Measurements from ENCODE around the gene WDR5. TPM values are rescaled to one million over a fixed set of nuclear protein-coding genes. Genes with fewer than 3 reads are reported as not detected.
A peak's percentile ranks its signal among the peaks of the same experiment; 100 is the strongest.

WDR5 gene
- total and polyA plus RNA-seq, 4 donors: 15.7 to 27.3 (median 21.6) TPM

- Histone ChIP-seq H3K4me1 (ENCODE audit: control insufficient read depth in 5 of 5, insufficient read depth in 5 of 5, low read length in 5 of 5) (peaks cover 0 to 22% (median 9%) of the 10 kb centered on the region in 5 donors), H3K27me3 (ENCODE audit: control insufficient read depth in 3 of 3, insufficient read depth in 3 of 3, low read length in 2 of 3) (no peaks in the 10 kb centered on the region), H3K27ac (ENCODE audit: low read depth in 1 of 2, low read length in 1 of 2) (no peak overlapping the region), H3K9ac (ENCODE audit: insufficient read depth in 1 of 2, low read length in 2 of 2) (no peak overlapping the region), H3K4me3 (no peak overlapping the region), H3K36me3 (ENCODE audit: control insufficient read depth in 4 of 4, insufficient read depth in 4 of 4, low read length in 4 of 4) (no peaks in the 10 kb centered on the region), H3K9me3 (ENCODE audit: control insufficient read depth in 4 of 4, insufficient read depth in 3 of 4, low read length in 3 of 4) (no peaks in the 10 kb centered on the region)
- 30 to 36% methylated on average over 16 to 17 of the region's 17 CpGs for WGBS, 2 donors
- ATAC-seq (ENCODE audit: insufficient read depth, low FRiP score): no peak
- peak in 1 of 3 donors; percentile 18 for DNase-seq
- no peak for TF ChIP-seq CTCF (IDR thresholded peaks at IDR 0.05; ENCODE audit: control extremely low read depth, extremely low read depth)
Measured at GRCh38 chr9:134170532-134171315, 34.8 kb downstream of the WDR5 start.

GRCh38 chr9:134171316-134172197 lies 35.7 kb downstream of the WDR5 start:
- peaks cover 0 to 4% (median 3%) of the 10 kb centered on the region in 3 donors for H3K27me3 ChIP-seq (ENCODE audit: control insufficient read depth in 3 of 3, insufficient read depth in 3 of 3, low read length in 2 of 3)
- ATAC-seq (ENCODE audit: insufficient read depth, low FRiP score) (no peak), DNase-seq (peak; percentile 27 to 63 (median 35))
- TF ChIP-seq CTCF (IDR thresholded peaks at IDR 0.05; ENCODE audit: control extremely low read depth, extremely low read depth): no peak
- H3K4me3 ChIP-seq: no peak overlapping the region
- H3K9ac ChIP-seq (ENCODE audit: insufficient read depth in 1 of 2, low read length in 2 of 2): no peak overlapping the region
- WGBS, 2 donors: 38 to 54% methylated on average over 23 of the region's 23 CpGs
- peak overlapping the region in 1 of 2 donors; percentile 73 for H3K27ac ChIP-seq (ENCODE audit: low read depth in 1 of 2, low read length in 1 of 2)
- no peaks in the 10 kb centered on the region for H3K9me3 ChIP-seq (ENCODE audit: control insufficient read depth in 4 of 4, insufficient read depth in 3 of 4, low read length in 3 of 4)
- H3K36me3 ChIP-seq (ENCODE audit: control insufficient read depth in 4 of 4, insufficient read depth in 4 of 4, low read length in 4 of 4): no peaks in the 10 kb centered on the region
- H3K4me1 ChIP-seq (ENCODE audit: control insufficient read depth in 5 of 5, insufficient read depth in 5 of 5, low read length in 5 of 5): peaks cover 0 to 30% (median 12%) of the 10 kb centered on the region in 5 donors

GRCh38 chr9:134172198-134173126 lies 36.6 kb downstream of the WDR5 start:
- no peaks in the 10 kb centered on the region for H3K9me3 ChIP-seq (ENCODE audit: control insufficient read depth in 4 of 4, insufficient read depth in 3 of 4, low read length in 3 of 4)
- H3K4me3 ChIP-seq: no peak overlapping the region
- H3K27me3 ChIP-seq (ENCODE audit: control insufficient read depth in 3 of 3, insufficient read depth in 3 of 3, low read length in 2 of 3): peaks cover 0 to 6% (median 6%) of the 10 kb centered on the region in 3 donors
- peak overlapping the region in 1 of 2 donors; percentile 52 for H3K27ac ChIP-seq (ENCODE audit: low read depth in 1 of 2, low read length in 1 of 2)
- ATAC-seq (ENCODE audit: insufficient read depth, low FRiP score) (no peak), DNase-seq (peak in 2 of 3 donors; percentile 18 to 42)
- peaks cover 0 to 31% (median 13%) of the 10 kb centered on the region in 5 donors for H3K4me1 ChIP-seq (ENCODE audit: control insufficient read depth in 5 of 5, insufficient read depth in 5 of 5, low read length in 5 of 5)
- H3K9ac ChIP-seq (ENCODE audit: insufficient read depth in 1 of 2, low read length in 2 of 2): no peak overlapping the region
- WGBS, 2 donors: 75 to 76% methylated on average over 31 of the region's 31 CpGs
- no peaks in the 10 kb centered on the region for H3K36me3 ChIP-seq (ENCODE audit: control insufficient read depth in 4 of 4, insufficient read depth in 4 of 4, low read length in 4 of 4)
- no peak for TF ChIP-seq CTCF (IDR thresholded peaks at IDR 0.05; ENCODE audit: control extremely low read depth, extremely low read depth)
